ENCODE measurements around the gene CHRM2.

Gene CHRM2

DNA sequence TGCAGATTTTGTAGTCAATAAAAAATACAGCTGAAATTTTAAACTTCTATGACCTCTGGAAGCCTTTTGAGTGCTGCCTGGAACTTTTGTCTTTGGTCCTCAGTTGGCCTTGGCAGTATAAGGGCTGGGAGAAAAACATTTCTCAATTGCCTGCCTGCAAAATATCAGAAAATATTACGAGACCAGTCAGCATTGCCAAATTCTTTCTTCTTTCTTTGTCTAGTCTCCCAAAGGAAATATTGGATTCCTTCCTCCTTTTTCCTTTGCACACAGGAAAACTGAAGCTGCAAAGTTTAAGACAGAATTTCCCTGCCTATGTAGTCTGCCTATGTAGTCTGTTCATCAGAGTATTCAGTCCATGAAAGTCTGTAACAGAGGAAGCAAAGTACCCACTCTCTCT is 95.9 kb downstream of the CHRM2 start:
- DNase-seq: no peak

GRCh38 chr7:136966825-136967224 is 98.4 kb downstream of the CHRM2 start:
- DNase-seq: no peak

DNA sequence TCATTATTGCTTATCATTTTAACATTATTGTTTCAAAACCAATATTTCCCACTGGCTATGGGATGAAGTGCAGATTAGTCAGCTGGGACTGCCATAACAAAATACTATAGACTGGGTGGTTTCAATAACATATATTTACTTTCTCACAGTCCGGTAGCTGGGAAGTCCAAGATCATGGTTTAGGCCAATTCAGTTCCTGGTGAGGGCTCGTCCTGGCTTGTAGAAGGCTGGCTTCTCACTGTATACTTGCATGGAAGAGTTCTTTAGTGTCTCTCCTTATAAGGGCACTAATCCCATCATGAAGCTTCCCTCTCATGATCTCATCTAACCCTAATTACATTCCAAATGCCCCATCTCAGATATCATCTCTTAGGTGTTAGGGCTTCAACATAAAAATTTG is 101.3 kb downstream of the CHRM2 start:
- DNase-seq: no peak

GRCh38 chr7:136971776-136972175 is 103.3 kb downstream of the CHRM2 start:
- no peak for DNase-seq

- no peak for DNase-seq
These were observed 108.2 kb downstream of the CHRM2 start for GRCh38 chr7:136976504-136977251.

DNA sequence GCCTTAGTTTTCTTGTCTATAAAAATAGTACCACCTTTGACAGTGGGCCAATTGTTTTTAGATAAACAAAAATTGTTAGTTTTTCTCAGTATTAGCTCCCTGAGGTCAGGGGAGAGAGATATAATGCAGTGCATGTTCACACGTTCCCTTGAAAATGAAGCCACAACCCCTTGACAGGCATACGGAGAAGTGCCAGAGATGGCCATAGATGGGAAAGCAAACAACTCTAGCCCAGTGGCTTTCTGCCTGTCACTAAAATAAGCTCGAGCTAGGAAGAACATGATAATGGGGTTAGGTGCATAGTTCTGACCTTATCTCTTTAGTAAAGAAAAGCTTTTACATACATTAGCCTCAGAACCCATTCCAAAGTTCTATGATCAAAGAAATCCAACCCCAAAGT is 124.9 kb downstream of the CHRM2 start:
- DNase-seq: no peak

- no peak for DNase-seq
These were observed 129.3 kb downstream of the CHRM2 start for GRCh38 chr7:136997735-136998134.

GRCh38 chr7:136998495-136998894 is 130.0 kb downstream of the CHRM2 start:
- no peak for DNase-seq

DNA sequence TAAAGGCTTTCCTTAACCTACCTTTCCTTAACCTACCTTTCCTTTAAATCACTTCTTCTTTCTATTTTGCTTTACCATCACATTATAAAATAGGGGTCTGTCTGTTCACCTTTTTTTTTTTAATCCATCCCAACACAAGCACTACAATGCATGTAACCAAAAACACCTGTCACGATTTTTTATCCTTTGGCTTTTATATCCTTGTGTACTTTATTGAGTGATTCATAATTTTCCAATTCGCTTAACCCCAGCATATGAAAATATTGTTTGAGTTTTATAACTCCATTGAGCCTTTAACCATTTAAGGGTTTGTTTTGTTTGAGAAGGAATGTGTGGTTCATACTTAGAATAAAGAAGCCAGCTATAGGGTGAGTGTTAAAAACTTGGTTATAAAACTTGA is 132.2 kb downstream of the CHRM2 start:
- no peak for DNase-seq

DNA sequence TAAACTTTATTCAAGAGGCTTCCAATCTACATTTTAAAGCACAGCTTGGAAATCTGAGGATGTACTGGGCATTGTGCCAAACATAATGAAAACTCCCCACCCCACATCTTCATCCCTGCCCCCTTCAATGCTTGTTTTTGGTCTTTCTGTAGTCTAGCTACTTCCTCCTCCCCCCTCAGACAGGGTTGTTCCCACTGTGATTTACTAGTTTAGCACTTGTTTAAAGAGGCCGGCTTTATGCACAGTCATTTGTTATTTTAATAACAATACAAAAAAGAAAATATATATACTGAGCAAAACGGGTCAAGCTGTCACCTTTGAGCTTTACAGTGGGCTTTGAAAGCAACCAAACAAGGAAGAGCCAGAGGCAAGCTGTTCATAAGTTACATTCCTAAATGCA is 132.6 kb downstream of the CHRM2 start:
- no peak for DNase-seq

GRCh38 chr7:137001478-137001877 is 133.0 kb downstream of the CHRM2 start:
- DNase-seq: no peak

- DNase-seq: no peak
These were observed 134.6 kb downstream of the CHRM2 start for GRCh38 chr7:137003086-137003485.

DNA sequence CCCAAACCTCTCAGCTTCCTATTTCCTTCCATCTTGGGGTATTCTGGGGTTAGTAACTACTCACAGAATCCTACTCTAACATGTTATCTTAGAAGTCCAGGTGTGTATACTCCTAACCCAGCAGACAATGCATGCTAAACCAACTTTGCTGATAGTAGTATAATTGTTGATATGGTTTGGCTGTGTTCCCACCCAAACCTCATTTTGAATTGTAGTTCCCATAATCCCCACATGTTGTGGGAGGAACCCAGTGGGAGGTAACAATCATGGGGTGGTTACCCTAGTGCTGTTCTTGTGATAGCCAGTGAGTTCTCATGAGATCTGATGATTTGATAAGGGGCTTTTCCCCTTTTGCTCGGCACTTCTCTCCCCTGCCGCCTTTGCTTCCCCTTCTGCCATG is 135.1 kb downstream of the CHRM2 start:
- DNase-seq: no peak

DNA sequence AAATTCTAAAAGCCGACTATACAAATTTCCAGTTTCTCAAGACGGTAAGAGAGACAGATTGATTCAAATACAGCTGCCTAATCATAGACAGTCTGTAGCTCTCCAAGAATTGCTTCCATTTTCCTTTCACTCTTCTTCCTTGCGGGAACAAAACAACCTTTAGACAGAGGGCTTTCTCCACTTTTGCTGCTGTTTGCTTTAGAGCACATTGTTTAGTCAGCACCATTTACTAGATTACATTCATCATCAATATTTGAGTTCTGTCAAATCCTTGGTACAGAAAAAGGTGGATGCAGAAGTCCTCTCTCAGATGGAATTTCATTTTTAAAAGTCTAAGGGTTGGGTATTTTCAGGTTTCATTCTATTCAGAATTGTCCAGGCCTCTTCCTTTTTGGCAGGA is 137.4 kb downstream of the CHRM2 start:
- no peak for DNase-seq

DNA sequence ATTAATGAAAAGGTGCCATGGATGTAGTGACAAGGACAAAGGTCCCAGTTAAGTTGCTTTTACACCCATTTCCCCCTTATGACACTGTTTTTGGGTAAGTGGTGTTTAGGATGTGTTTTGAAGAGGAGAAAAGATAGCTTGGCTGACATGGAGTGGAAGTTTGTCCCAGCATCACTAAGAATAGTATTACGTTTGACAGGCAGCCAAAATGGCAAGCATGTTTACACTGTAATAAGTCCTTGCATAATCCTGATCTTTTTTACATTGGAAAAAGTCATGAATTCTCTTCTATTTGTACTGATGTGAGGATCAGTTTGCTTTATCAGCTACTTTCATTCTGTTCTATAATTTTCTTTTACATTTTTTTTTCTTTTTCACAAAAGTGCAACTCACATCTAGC is 137.8 kb downstream of the CHRM2 start:
- no peak for DNase-seq

GRCh38 chr7:137007001-137007694 is 138.7 kb downstream of the CHRM2 start:
- no peak for DNase-seq

GRCh38 chr7:137009404-137009803 is 141.0 kb downstream of the CHRM2 start:
- DNase-seq: no peak

DNA sequence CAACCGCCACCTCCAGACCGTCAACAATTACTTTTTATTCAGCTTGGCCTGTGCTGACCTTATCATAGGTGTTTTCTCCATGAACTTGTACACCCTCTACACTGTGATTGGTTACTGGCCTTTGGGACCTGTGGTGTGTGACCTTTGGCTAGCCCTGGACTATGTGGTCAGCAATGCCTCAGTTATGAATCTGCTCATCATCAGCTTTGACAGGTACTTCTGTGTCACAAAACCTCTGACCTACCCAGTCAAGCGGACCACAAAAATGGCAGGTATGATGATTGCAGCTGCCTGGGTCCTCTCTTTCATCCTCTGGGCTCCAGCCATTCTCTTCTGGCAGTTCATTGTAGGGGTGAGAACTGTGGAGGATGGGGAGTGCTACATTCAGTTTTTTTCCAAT is 146.6 kb downstream of the CHRM2 start:
- no peak for DNase-seq

DNA sequence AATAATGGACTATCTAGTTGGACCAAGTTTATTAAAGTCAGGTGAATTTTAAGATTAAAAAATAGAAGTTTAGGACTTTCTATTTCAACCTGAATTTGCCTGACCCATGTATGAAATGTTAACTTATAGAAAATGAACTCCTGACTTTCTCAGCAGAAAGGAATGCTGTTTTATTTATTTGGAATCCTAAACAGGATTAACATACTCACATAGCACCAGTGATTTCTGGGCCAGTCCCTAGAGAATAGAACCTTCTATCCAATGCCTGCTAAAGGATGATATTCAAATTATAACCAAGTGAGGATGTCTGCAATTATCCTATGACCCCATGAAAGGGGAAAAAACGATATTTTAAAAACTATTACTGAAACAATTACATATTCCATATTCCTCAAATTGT is 148.8 kb downstream of the CHRM2 start:
- no peak for DNase-seq

- DNase-seq: no peak
These were observed 150.0 kb downstream of the CHRM2 start for GRCh38 chr7:137018468-137018867.

DNA sequence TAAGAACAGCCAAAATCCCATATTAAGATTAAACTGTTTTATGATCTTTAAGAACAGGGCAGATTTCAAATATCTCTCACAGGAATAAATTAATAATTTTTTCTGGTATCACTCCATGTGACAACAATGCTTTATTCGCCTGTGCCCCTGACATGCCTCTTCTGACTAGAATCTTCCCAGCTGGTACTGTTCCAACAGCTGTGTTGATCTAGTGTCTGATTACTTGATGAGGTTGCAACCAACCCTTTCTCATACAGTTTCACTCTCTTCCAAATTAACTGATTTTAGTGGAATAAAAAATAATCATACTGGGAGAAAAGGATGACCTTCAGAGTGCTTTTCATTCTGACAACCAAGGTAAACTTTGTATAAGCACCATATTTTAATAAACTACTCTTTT is 151.9 kb downstream of the CHRM2 start:
- DNase-seq: no peak

DNA sequence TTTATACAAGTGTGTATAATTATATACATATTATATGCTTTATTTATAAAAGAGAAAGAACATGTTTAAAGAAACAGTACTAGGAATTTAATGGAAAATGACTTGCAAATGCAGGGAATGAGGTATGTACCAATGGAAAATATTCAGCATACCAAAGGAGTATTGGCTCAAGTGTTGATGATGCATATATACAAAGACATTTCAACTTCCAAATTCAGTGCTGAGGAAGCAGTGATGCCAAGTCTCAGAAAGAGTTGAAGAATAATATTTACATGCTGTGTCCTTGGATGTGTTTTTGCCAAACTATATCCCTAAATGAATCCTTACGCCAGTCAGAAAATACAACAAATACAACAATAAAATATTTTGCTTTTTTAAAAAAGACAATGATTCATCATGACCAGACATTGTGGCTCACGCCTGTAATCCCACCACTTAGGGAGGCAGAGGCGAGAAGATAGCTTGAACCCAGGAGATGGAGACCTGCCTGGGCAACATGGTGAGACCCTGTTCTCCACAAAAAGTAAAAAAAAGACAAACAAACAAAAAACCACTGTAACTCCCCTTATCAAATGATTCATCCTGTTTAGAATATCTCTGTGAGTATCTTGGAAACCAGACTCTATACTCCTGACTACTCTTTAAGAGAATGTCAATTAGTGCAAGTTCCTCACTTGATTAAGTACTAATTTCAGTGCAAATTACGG is 157.2 kb downstream of the CHRM2 start:
- DNase-seq: no peak

- no peak for DNase-seq
These were observed 157.7 kb downstream of the CHRM2 start for GRCh38 chr7:137026176-137026500.

DNA sequence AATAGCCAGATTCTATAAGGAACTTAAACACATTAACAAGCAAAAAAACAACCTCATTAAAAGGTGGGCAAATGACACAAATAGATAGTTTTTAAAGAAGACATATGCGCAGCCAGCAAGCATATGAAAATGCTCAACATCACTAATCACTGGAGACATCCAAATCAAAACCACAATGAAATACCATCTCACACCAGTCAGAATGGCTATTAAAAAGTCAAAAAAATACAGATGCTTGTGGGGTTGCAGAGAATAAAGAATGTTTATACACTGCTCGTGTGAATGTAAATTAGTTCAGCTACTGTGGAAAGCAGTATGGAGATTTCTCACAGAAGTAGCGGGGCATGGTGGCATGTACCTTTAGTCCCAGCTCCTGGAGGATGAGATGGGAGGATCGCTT is 164.0 kb downstream of the CHRM2 start:
- DNase-seq: no peak
